Esophagus squamous epithelium (tissue), 5 donors: ENCODE data around the gene ABCD2. TPM values are rescaled to one million over a fixed set of nuclear protein-coding genes. Genes with fewer than 3 reads are reported as not detected.

Experiments
- DNase-seq: peaks from one replicate; lab custom pipeline; 2025; lab: John Stamatoyannopoulos, UW
- H3K27ac ChIP-seq, 4 donors: fragments of 200-600 bp; sonication (generic); one replicate each; pipeline ENCODE4 v1.5.1; 2016 to 2019; ENCODE audit warnings: mild to moderate bottlenecking in 1 of 4
- H3K27me3 ChIP-seq, 4 donors: fragments of 200-600 bp; sonication (generic); 1 replicate in 3 of 4; 2 replicates in 1 of 4; pipeline versions ENCODE4 v1.5.1 to v1.6.0; 2017 to 2021; ENCODE audit warnings: antibody characterized with exemption in 1 of 4
- H3K36me3 ChIP-seq, 3 donors: fragments of 200-600 bp; sonication (generic); one replicate each; pipeline ENCODE4 v1.5.1; 2016 to 2019
- H3K4me1 ChIP-seq, 3 donors: fragments of 200-600 bp; sonication (generic); one replicate each; pipeline ENCODE4 v1.5.1; 2017 to 2019
- H3K4me3 ChIP-seq, 4 donors: fragments of 200-600 bp; sonication (generic); 1 replicate in 3 of 4; 2 replicates in 1 of 4; pipeline ENCODE4 v1.5.1; 2016 to 2019; ENCODE audit warnings: mild to moderate bottlenecking in 2 of 4, moderate library complexity in 1 of 4
- H3K9me3 ChIP-seq, 3 donors: fragments of 200-600 bp; sonication (generic); one replicate each; pipeline ENCODE4 v1.5.1; 2016 to 2019
- CTCF ChIP-seq, 6 experiments: fragments of 450-650 bp in 4 of 6; fragments of 200-600 bp in 2 of 6; sonication (generic) in 2 of 6; IDR thresholded peaks; one replicate each; pipeline ENCODE4 v1.5.1; 2016 to 2019; ENCODE audit warnings: antibody characterized with exemption in 6 of 6, mild to moderate bottlenecking in 4 of 6, moderate library complexity in 4 of 6
- POLR2A ChIP-seq, 4 donors: fragments of 450-650 bp; IDR thresholded peaks; one replicate each; pipeline ENCODE4 v1.6.1; 2017; ENCODE audit warnings: antibody characterized with exemption in 4 of 4, mild to moderate bottlenecking in 4 of 4, moderate library complexity in 3 of 4
- WGBS, 2 donors: methylation state at CpG; one replicate each; pipeline ENCODE4 v1.1.5; 2018; 5-methylcytosine and 5-hydroxymethylcytosine counted together
- intact Hi-C: fragments of 100-400 bp; cut with DNase I; formaldehyde crosslinking; loops from one replicate; pipeline ENCODE4 v1.15.0; 2022
- total RNA-seq, 4 donors: library from RNA; depleted of rRNA; stranded (reverse); fragments of >200 nt; gene quantifications; one replicate each; pipeline ENCODE4 v1.1.0, GENCODE V29; 2016
- donor health status: DM: yes; HTN: yes; CAD: no.

ABCD2 gene
- total RNA-seq, 4 donors from 2014 or later, result 0.09 to 0.38 (median 0.12) TPM

GRCh38 chr12:39616251-39616650, 3.4 kb downstream of the ABCD2 start:
- Histone ChIP-seq H3K27ac (no peak overlapping the region), H3K27me3 (no peaks in the 10 kb centered on the region), H3K4me3 (peak overlapping the region in 1 of 4 donors; percentile 7), H3K9me3 (no peaks in the 10 kb centered on the region), H3K4me1 (peaks cover 0 to 19% (median 4%) of the 10 kb centered on the region in 3 donors), H3K36me3 (no peaks in the 10 kb centered on the region)
- intact Hi-C loops, result no loop called here
- DNase-seq, result no peak
- TF ChIP-seq POLR2A (IDR thresholded peaks at IDR 0.05) (no peak), CTCF (IDR thresholded peaks at IDR 0.05) (no peak)
- WGBS, 2 donors, result 100% methylated on average over 1 of the region's 1 CpG

- H3K4me1 ChIP-seq, result peaks cover 0 to 1% (median 0%) of the 10 kb centered on the region in 3 donors
- no peaks in the 10 kb centered on the region for H3K9me3 ChIP-seq
- no peak for DNase-seq
- H3K4me3 ChIP-seq, result no peak overlapping the region
- 83 to 94% methylated on average over 2 of the region's 2 CpGs for WGBS, 2 donors
- no peak for TF ChIP-seq POLR2A (IDR thresholded peaks at IDR 0.05)
- no peak for TF ChIP-seq CTCF (IDR thresholded peaks at IDR 0.05)
- intact Hi-C loops, result no loop called here
- no peaks in the 10 kb centered on the region for H3K27me3 ChIP-seq
- H3K27ac ChIP-seq, result no peak overlapping the region
- H3K36me3 ChIP-seq, result no peaks in the 10 kb centered on the region
These were observed 6.1 kb downstream of the ABCD2 start for GRCh38 chr12:39613525-39613924.

GRCh38 chr12:39612250-39612649, 7.4 kb downstream of the ABCD2 start:
- no peaks in the 10 kb centered on the region for H3K36me3 ChIP-seq
- no peak for DNase-seq
- H3K9me3 ChIP-seq, result no peaks in the 10 kb centered on the region
- H3K27me3 ChIP-seq, result no peaks in the 10 kb centered on the region
- H3K4me1 ChIP-seq, result no peaks in the 10 kb centered on the region
- H3K4me3 ChIP-seq, result no peak overlapping the region
- intact Hi-C loops, result no loop called here
- no peak overlapping the region for H3K27ac ChIP-seq
- 85 to 94% methylated on average over 2 of the region's 2 CpGs for WGBS, 2 donors
- TF ChIP-seq POLR2A (IDR thresholded peaks at IDR 0.05) (no peak), CTCF (IDR thresholded peaks at IDR 0.05) (no peak)

GRCh38 chr12:39611818-39612217, 7.8 kb downstream of the ABCD2 start:
- Histone ChIP-seq H3K27ac (no peak overlapping the region), H3K36me3 (no peaks in the 10 kb centered on the region), H3K4me3 (no peak overlapping the region), H3K4me1 (no peaks in the 10 kb centered on the region), H3K9me3 (no peaks in the 10 kb centered on the region), H3K27me3 (no peaks in the 10 kb centered on the region)
- WGBS, 2 donors, result 29 to 41% methylated on average over 2 of the region's 2 CpGs
- TF ChIP-seq POLR2A (IDR thresholded peaks at IDR 0.05) (no peak), CTCF (IDR thresholded peaks at IDR 0.05) (no peak)
- intact Hi-C loops, result no loop called here
- DNase-seq, result no peak

GRCh38 chr12:39610436-39611025, 9.1 kb downstream of the ABCD2 start:
- intact Hi-C loops, result no loop called here
- no peaks in the 10 kb centered on the region for H3K27me3 ChIP-seq
- TF ChIP-seq CTCF (IDR thresholded peaks at IDR 0.05), result no peak
- H3K27ac ChIP-seq, result no peak overlapping the region
- H3K36me3 ChIP-seq, result no peaks in the 10 kb centered on the region
- WGBS, 2 donors, result 82 to 88% methylated on average over 1 of the region's 1 CpG
- no peak for DNase-seq
- H3K4me1 ChIP-seq, result no peaks in the 10 kb centered on the region
- no peaks in the 10 kb centered on the region for H3K9me3 ChIP-seq
- H3K4me3 ChIP-seq, result no peak overlapping the region
